ENCODE measurements around the gene ICA1L.
A peak's percentile ranks its signal among the peaks of the same experiment; 100 is the strongest.
"Not testable (repeated sequence)": the region's sequence is repeated elsewhere in the genome, so short reads cannot be mapped to it uniquely, and the experiment has no call there.

Gene ICA1L

DNA sequence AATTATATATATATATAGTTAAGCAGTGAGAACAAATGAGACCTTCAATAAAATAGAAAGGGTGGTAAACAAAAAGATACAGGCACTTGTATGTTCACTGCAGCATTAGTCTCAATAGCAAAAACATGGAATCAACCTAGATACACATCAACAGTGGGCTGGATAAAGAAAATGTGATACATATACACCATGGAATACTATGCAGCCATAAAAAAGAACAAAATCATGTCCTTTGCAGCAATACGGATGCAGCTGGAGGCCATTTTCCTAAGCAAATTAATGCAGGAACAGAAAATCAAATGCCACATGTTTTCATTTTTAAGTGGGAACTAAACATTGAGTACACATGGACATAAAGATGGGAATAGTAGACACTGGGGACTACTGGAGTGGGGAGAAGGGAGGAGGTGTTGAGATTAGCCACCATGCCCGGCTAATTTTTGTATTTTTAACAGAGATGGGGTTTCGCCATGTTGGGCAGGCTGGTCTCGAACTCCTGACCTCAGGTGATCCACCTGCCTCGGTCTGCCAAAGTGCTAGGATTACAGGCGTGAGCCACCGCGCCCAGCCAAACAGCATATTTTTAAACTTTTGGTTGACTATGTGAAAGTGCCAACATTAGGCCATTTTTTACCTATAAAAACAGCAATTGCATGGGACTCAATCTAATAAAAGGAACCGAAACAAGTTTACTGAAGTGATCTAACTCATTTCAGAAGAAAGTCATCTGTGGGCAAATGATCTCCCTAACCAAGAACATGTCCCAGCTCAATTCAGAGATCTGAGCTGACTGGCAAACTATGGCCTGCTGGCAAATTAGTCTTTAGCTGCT, 23.7 kb downstream of the ICA1L start:
- DNase-seq: no peak

DNA sequence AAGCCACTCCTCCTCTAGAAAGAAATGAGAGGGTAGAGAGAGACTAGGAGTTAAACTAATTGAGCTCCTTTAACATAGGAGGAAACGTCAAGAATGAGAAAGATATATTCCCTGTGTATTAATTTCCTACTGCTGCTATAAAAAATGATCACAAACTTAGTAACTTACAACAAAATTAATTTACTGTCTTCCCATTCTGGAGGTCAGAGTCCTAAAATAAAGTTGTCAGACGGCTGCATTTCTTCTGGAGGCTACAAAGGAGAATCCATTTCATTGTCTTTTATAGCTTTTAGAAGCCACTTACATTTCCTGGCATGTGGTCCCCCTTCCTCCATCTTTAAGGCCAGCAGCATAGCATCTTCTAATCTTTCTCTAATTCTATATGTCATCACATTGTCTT, 26.9 kb downstream of the ICA1L start:
- no peak for DNase-seq

- DNase-seq: no peak
Measured at GRCh38 chr2:202842690-202843089, 28.9 kb downstream of the ICA1L start.

DNA sequence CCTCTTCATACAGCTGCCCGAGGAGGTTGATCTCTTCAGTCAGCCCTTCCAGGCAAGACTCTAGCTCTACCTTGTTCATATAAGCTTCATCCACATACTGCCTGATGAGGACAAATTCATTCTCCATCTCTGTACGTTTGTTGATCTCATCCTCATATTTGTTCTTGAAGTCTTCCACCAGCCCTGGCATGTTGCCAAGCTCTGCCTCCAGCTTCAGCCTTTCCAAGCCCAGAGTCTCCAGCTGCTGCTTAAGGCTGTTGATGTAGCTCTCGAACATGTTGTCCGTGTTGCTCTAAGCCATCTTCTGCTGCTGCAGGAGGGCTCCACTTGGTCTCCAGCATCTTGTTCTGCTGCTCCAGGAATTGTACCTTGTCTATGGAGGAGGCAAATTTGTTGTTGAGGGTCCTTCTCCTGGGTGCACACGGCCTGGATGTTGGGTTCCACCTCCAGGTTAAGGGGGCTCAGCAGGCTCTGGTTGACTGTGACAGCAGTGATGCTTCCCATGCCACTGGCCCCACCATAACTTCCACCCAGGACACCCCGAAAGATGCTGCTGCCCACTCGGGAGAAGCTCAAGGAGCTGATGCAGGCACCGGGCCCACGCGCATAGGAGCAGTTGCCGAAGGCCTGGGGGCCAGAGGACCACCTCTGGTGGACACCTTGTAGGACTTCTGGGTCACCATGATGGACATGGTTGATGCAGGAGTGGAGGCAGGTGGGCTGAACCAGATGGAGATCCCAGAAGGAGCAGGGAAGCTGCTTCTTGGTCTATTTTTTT, 30.3 kb downstream of the ICA1L start:
- DNase-seq: peak; percentile 13

- peak; percentile 82 for DNase-seq
Measured at GRCh38 chr2:202831242-202832220, 40.0 kb downstream of the ICA1L start.

GRCh38 chr2:202824901-202825300, 46.7 kb downstream of the ICA1L start:
- no peak for DNase-seq

DNA sequence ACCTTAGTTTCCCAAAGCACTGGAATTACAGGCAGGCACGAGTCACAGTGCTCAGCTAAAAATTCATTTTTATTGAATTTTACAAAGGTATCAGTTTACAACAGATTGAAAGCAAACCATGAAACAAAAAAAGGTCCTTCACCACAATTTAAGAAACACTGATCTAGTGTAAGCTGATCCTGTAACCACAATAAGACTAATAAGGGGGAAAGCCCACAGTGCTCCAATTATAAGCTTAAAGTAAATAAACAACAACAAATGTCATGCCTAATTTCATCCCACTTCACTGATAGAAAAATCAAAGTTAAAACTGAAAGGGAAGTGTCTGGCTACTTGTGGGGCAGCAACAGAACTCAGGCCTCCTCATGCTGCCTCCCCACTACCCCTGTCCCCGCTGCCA, 49.2 kb downstream of the ICA1L start:
- no peak for DNase-seq

DNA sequence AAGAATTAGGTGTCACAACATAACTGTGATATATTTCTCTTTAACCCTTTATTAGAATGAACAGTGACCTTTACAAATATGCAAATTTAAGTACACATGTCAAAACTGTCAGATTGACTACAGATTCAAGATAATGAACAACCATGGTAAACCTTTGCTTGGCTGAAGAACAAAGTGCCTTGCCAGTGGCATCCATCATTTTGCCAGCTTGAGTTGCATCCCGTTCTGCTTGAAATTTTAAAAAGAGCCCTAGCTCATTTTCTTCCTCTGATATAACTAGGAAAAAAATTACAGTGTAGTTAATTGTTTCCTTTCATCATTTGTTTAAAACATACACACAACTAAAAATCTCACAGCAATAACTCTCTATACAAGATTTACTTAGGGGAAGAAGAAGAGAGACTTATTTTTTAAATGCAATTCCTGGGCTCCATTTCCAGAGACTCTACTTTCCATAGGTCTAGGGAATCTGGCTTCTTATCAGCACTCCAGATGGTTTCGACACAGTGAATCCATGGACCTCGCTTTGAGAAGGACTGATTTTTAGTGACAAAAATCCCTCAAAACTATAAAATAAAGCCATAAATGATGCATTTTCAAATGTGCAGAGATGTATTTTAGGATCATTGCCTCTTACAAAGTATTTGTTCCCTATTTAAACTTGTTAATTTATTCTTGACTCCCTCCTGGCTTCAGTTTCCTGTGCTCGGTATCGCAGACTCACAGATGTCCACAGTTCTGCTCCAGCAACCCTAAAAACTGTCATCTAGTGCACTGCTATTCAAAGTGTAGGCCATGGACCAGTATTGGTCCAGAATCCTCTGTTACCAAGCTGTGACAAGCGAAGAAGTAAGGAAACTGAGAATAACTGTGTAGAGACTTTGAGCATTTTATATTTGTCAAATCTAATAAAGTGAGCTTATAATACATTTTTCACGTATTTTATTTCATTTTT, 50.1 kb downstream of the ICA1L start:
- DNase-seq: no peak

DNA sequence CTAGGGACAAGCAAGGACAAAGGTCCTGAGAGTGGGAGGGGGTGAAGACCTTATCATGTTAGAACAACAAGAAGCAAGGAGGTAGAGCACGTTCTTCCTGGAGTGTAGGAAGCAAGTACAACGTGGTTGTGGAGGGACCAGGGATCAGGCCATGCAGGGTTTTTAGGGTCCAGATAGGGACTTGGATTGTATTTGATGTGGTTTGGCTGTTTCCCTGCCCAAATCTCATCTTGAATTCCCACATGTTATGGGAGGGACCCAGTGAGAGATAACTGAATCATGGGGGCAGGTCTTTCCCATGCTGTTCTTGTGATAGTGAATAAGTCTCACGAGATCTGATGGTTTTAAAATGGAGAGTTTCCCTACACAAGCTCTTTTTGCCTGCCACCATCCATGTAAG, 53.2 kb downstream of the ICA1L start:
- DNase-seq: peak; percentile 31

DNA sequence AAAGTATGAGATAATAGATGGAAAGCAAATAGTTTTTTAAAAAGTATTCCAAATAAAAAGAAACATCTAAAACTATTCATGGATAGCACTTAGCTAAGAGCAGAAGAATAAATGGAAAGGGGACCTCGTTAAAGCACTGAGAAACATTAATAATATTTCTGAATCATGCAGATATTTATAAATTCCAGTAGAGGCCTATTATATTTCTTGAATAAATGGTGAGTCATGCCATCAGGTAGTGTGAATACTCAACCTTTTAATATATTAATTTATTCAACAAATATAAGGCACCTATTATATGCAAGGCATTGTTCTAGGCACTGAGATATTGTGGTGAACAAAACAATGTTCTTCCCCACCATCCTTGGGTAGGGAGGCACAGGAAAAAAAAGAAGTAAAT, 53.8 kb downstream of the ICA1L start:
- DNase-seq: no peak

- no peak for DNase-seq
Measured at GRCh38 chr2:202815548-202816360, 55.8 kb downstream of the ICA1L start.

- no peak for DNase-seq
Measured at GRCh38 chr2:202814226-202814625, 57.3 kb downstream of the ICA1L start.

DNA sequence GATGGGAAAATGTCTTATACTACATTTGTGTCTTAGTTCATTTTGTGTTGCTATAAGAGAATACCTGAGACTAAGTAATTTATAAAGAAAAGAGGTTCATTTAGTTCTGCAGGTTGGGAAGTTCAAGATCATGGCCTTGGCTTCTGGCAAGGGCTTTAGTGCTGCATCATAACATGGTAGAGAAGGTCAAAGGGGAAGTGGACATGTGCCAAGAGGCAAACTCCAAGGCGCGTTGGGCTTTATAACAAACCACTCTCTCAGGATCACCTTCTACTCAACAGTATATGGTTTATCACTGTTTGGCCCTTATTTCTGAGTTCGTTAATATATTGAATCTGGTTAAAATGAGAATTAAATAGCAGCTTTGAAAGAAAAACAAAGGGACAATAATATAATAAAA, 58.2 kb downstream of the ICA1L start:
- no peak for DNase-seq

DNA sequence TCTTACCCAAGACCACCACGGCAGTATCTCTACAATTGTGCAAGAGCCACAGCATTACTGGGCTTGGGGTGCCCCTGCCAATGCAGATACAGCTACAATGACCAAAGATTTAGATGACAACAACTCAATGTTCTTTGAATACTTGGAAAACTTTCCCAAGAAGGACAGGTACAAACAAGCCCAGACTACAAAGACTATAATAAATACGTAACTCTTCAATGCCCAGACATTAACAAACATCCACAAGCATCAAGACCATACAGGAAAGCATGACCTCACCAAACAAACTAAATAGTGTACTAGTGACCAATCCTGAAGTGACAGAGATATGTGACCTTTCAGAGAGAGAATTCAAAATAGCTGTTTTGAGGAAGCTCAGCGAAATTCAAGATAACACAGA, 62.8 kb downstream of the ICA1L start:
- no peak for DNase-seq

GRCh38 chr2:202807431-202808138, 64.0 kb downstream of the ICA1L start:
- DNase-seq: peak; percentile 77

- DNase-seq: not testable (repeated sequence)
Measured at GRCh38 chr2:202805911-202806310, 65.7 kb downstream of the ICA1L start.

DNA sequence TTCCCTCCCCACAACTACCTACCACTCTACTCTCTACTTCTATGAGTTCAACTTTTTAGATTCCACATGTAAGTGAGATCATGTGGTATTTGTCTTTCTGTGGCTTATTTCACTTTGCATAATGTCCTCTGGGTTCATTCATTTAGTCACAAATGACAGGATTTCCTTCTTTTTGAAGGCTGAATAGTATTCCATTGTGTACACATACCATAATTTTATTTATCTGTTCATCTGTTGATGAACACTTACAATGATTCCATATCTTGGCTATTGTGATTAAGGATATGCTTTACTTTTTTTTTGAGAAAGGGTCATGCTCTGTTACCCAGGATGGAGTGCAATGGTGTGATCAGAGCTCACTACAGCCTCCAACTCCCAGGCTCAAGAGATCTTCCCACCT, 73.6 kb downstream of the ICA1L start:
- no peak for DNase-seq

GRCh38 chr2:202790676-202791075, 80.9 kb downstream of the ICA1L start:
- DNase-seq: no peak

DNA sequence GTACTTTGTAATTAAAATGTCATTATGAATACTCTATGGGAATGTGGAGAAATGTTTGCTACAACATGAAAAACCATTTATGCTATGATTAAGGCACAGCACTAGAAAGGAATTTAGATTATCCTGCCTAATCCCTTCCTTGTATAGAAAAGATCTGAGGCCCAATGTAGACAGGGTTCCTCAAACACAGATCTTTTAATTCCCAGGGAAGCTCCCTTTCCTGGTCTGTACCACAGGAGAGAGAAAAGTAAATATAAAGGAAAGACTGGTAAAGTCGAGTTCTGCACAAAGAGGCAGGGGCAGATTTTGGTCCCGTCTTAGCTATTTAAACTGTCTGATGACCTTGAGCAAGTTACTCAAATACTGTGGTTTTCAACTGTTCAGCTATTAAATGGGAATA, 84.7 kb downstream of the ICA1L start:
- DNase-seq: no peak

- no peak for DNase-seq
Measured at GRCh38 chr2:202782940-202783558, 88.5 kb downstream of the ICA1L start.
